NCI-H1048 (cell line): ENCODE results near the gene MAGI1.

Experiments used
- DNase-seq: peaks from one replicate; lab custom pipeline; 2025; lab: John Stamatoyannopoulos, UW

MAGI1 gene

GRCh38 chr3:65351753-65352152 lies 687.0 kb downstream of the MAGI1 start:
- no peak for DNase-seq

- DNase-seq, result no peak
Measured at GRCh38 chr3:65350801-65351476, 687.8 kb downstream of the MAGI1 start.

DNA sequence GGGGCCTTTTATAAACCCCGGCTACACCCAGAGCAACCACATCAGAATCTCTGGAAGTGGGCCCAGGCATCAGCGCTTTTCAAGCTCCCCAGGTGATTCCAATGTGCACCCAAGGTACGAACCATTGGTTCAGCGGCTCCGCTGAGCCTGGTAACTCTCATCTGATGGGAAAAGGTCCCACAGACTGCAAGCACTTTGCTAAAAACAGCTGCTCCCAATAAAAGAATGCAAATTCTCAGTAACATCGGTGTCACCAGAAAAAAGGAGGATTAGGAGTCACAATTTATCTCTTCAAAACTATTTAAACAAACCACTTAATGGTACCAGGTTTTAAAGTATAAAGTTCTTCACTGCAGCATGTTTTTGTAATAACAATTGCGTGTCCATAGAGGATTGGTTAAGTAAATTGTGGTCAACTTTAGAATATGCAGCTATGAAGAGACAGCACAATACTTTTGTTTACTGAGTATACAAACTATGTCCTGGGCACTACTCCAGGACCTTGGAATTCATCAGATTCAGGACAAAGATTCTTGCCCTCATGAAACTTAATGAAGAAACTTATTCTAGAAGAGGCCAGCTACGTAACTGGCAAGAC lies 690.2 kb downstream of the MAGI1 start:
- DNase-seq, result no peak

DNA sequence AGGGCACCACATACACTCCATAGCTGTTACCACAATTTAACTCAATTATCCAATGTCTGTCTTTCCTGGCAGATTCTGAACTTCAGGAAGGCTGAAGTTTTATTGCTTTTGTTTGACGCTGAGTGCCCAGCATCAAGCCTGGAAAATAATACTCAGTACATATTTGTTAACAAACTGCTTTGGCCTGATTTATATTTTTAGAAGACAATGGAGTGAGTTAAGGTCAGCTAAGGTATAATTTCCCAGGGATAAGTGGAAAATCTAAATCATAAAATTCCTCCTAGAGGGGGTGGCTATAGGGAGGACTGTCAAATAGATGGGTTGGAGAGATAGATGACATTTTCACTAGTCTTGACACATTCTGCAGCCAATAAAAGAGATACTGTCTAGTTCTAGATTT lies 691.6 kb downstream of the MAGI1 start:
- DNase-seq, result no peak

DNA sequence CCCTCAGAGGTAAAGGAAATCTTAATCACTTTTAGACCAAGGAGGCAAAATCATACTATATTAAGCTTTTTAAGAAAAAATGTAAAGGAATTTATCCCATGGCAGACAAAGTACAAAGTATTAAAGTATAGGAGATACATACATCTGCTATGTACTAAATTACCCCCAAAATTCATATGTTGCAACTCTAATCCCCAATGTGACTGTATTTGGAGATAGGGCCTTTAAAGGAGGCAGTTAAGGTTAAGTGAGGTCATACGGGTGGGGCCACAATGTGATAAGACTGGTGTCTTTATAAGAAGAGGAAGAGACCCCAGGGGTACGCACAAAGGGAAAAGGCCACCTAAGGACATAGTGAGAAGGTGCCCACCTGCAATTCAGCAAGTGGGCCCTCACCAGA lies 693.9 kb downstream of the MAGI1 start:
- DNase-seq, result no peak

DNA sequence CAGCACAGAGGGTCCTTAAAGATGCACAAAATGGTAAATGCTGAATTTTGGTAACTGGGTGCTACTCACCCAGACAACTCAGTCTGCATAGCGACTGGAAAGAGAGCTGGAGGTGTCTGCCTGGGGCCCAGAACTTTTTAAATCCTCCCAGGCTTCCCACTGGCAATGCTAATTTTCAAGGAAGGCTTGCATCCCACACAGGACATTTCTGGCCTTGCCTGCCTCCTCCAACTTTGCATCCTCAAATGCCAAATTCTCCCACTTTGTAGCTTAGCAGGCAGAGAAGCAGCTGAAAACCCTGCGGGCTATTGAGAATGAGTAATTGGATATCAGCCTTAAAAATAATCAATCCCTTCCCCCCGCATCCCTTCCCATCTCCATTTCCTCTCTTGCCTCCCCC lies 694.3 kb downstream of the MAGI1 start:
- no peak for DNase-seq

GRCh38 chr3:65343736-65344135 lies 695.0 kb downstream of the MAGI1 start:
- no peak for DNase-seq

- DNase-seq, result no peak
Measured at GRCh38 chr3:65343026-65343425, 695.7 kb downstream of the MAGI1 start.

DNA sequence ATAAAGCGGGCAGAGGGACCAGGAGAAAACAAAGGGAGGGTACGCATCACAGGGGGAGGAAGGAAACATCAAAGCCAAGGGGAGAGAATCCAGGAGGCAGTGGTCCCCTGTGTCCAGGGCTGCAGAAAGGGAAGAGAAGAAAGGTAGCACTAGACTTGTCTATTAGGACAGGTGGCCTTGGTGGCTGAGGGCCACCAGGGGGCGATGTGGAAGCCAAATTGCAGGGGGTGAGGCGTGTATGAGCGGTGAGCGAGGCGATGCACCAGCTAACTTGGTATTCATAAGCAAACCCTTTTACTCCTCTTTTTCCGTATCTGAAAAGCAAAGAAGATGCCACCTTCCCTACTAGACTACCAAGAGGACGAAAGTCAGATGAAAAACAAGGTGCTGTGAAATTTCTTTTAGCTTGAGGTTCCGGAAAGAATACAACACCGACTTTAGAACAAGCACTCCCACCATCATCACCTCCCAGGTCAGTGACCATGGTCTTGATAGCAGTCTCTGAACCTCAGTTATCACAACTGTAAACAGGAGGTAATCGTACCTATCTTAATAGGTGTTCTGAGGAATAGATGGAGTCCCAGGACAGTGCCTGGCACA lies 696.5 kb downstream of the MAGI1 start:
- DNase-seq, result peak; percentile 16

- DNase-seq, result no peak
Measured at GRCh38 chr3:65339192-65339740, 699.5 kb downstream of the MAGI1 start.

DNA sequence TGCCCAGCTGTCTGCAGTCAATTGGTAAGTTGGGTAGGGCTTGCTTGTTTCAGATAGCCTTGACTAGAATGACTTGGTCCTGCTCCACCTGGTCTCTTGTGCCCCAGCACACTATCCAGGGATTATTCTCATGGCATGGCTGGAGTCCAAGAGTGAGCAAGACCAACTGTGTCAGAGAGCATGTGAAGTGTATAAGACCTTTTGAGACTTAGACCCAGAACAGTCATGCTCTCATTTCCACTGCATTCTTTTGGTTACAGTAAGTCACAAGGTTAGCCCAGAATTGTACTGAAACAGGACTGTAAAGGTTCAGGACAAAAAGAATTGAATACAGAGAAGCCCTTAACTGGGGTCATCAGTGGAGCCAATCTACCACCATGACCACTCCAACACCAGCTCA lies 700.1 kb downstream of the MAGI1 start:
- DNase-seq, result no peak

GRCh38 chr3:65335587-65335986 lies 703.1 kb downstream of the MAGI1 start:
- no peak for DNase-seq

GRCh38 chr3:65334045-65334665 lies 704.6 kb downstream of the MAGI1 start:
- DNase-seq, result no peak

- DNase-seq, result no peak
Measured at GRCh38 chr3:65331730-65332129, 707.0 kb downstream of the MAGI1 start.

GRCh38 chr3:65330072-65330471 lies 708.6 kb downstream of the MAGI1 start:
- DNase-seq, result no peak

GRCh38 chr3:65328148-65328547 lies 710.6 kb downstream of the MAGI1 start:
- no peak for DNase-seq

DNA sequence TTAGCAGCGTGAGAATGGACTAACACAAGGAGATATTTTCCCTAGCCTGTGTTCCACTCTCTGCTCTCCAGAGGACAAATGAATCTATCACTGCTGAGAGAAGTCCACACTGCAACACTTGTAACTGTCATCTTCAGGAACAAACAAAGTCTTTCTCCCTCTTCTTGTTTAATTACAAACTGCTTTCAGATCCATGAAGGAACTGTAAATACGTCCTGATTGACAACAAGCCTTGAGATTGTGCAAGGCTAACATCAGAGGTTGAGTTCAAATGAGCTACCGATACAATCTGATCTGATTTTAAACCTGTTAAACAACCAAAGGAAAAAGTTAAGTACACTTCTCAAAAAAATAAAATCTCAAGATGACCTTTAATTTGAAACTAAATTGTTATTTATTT lies 712.1 kb downstream of the MAGI1 start:
- no peak for DNase-seq

GRCh38 chr3:65322910-65323309 lies 715.8 kb downstream of the MAGI1 start:
- DNase-seq, result no peak

DNA sequence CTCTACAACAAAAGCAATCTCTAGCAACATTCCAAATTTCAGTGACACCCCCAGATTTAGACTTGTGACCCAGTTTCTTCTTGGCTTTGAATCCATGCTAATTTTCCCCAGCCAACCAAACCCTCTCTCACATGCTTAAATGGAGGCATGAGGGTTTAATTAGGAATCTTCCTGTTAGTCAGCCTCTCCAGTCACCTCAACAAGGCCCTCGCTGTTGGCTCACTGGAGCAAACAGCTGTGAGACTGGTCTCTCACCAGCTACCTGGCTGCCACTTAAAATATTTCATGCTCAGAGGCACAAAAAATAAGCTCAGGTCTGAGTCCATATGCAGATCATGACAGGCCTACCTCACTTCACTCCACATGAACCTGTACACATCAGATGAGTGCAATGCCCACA lies 720.5 kb downstream of the MAGI1 start:
- DNase-seq, result no peak

GRCh38 chr3:65314916-65315315 lies 723.8 kb downstream of the MAGI1 start:
- no peak for DNase-seq

- no peak for DNase-seq
Measured at GRCh38 chr3:65314269-65314668, 724.4 kb downstream of the MAGI1 start.

GRCh38 chr3:65313666-65314065 lies 725.1 kb downstream of the MAGI1 start:
- no peak for DNase-seq

DNA sequence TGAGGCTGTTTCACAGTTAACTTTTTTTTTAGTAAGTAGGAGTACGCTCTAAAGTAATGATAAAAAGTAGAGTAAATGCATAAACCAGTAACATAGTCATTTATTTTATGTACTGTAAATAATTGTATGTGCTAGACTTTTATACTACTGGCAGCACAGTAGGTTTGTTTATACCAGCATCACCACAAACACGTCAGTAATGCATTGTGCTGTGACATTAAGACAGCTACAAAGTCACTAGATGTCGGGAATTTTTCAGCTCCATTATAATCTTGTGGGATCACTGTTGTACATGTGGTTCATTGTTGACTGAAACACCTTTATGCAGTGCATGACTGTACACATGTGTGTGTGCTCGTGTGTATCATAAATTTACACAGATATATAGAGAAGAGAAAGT lies 732.9 kb downstream of the MAGI1 start:
- no peak for DNase-seq
